ENCODE results near the gene SPOCK1. TPM values are rescaled to one million over a fixed set of nuclear protein-coding genes. Genes with fewer than 3 reads are reported as not detected.

The SPOCK1 gene
- total and polyA plus RNA-seq, 4 donors = 0.07 to 0.18 (median 0.17) TPM; not detected in 1

DNA sequence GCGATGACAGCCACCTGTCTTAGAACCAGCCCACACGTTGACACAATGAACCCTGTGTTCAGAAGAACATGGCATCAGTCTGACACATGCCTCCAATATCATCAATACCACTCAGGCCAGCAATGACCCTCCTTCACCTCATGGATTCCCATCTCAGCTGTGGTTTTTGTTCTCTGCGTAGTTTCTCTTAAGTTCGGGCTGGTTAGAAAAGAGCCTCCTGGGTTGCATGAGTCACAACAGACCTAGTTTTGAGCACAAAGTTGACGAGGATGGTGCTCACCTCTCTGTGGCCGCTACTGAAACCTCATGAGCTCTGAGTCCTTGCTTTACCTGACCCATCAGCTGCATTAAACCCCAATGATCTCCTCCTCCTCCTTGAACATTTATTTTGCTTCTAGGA is 299.9 kb downstream of the SPOCK1 start (continued):
- no peak for TF ChIP-seq REST (IDR thresholded peaks at IDR 0.05)

DNA sequence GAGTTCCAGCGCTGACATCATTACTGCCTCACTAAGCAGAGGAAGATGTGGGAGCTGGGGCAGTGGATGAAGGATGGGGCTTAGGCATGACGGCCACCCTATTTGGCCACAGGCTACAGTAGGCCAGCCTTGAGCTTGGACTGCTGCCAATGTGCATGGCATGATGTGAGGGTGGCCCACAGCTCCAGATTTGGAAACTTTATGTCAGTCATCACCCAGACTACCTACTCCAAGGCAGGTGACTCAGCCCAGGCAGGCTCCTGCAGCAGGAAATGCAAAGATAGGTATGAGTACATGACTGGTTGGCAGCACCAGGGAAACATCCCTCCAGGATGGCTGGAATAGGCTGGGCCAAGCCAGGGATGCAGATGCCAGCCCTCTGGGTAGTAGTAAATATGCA is 303.6 kb downstream of the SPOCK1 start:
- 90% methylated on average over 2 of the region's 2 CpGs for WGBS
- no peak for DNase-seq (ENCODE audit: low spot score)
- H3K9ac ChIP-seq (ENCODE audit: low read depth in 1 of 2, low read length in 2 of 2) = no peak overlapping the region
- no peaks in the 10 kb centered on the region for H3K27me3 ChIP-seq (ENCODE audit: control insufficient read depth in 4 of 4, insufficient read depth in 4 of 4, low read length in 3 of 4)
- H3K27ac ChIP-seq (ENCODE audit: low read depth in 1 of 2, low read length in 2 of 2) = no peak overlapping the region
- H3K9me3 ChIP-seq (ENCODE audit: control insufficient read depth in 4 of 4, low read length in 3 of 4) = no peaks in the 10 kb centered on the region
- H3K4me3 ChIP-seq (ENCODE audit: low read depth in 1 of 3, low read length in 3 of 3) = no peak overlapping the region
- TF ChIP-seq FOXA2 (IDR thresholded peaks at IDR 0.05) = no peak
- no peak for TF ChIP-seq JUND (IDR thresholded peaks at IDR 0.05)
- no peak for TF ChIP-seq HNF4G (IDR thresholded peaks at IDR 0.05)
- TF ChIP-seq GABPA (IDR thresholded peaks at IDR 0.05 in 1 of 2, conservative IDR thresholded peaks at IDR 0.05 in 1 of 2) = no peak
- TF ChIP-seq EGR1 (IDR thresholded peaks at IDR 0.05; ENCODE audit: low read depth in 2 of 2) = no peak
- no peak for TF ChIP-seq REST (IDR thresholded peaks at IDR 0.05)
- TF ChIP-seq RAD21 (IDR thresholded peaks at IDR 0.05) = no peak
- TF ChIP-seq MAX (IDR thresholded peaks at IDR 0.05) = no peak
- no peak for TF ChIP-seq FOXA1 (IDR thresholded peaks at IDR 0.05)
- TF ChIP-seq HNF4A (conservative IDR thresholded peaks at IDR 0.05) = no peak
- TF ChIP-seq, protein P1, sequence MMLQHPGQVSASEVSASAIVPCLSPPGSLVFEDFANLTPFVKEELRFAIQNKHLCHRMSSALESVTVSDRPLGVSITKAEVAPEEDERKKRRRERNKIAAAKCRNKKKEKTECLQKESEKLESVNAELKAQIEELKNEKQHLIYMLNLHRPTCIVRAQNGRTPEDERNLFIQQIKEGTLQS (IDR thresholded peaks at IDR 0.05) = no peak
- no peak for TF ChIP-seq RXRA (IDR thresholded peaks at IDR 0.05)
- TF ChIP-seq YY1 (IDR thresholded peaks at IDR 0.05) = no peak
- TF ChIP-seq, protein P2, sequence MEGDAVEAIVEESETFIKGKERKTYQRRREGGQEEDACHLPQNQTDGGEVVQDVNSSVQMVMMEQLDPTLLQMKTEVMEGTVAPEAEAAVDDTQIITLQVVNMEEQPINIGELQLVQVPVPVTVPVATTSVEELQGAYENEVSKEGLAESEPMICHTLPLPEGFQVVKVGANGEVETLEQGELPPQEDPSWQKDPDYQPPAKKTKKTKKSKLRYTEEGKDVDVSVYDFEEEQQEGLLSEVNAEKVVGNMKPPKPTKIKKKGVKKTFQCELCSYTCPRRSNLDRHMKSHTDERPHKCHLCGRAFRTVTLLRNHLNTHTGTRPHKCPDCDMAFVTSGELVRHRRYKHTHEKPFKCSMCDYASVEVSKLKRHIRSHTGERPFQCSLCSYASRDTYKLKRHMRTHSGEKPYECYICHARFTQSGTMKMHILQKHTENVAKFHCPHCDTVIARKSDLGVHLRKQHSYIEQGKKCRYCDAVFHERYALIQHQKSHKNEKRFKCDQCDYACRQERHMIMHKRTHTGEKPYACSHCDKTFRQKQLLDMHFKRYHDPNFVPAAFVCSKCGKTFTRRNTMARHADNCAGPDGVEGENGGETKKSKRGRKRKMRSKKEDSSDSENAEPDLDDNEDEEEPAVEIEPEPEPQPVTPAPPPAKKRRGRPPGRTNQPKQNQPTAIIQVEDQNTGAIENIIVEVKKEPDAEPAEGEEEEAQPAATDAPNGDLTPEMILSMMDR (IDR thresholded peaks at IDR 0.05; ENCODE audit: low read depth, low read length, missing input control) = no peak
- TF ChIP-seq, protein P3, sequence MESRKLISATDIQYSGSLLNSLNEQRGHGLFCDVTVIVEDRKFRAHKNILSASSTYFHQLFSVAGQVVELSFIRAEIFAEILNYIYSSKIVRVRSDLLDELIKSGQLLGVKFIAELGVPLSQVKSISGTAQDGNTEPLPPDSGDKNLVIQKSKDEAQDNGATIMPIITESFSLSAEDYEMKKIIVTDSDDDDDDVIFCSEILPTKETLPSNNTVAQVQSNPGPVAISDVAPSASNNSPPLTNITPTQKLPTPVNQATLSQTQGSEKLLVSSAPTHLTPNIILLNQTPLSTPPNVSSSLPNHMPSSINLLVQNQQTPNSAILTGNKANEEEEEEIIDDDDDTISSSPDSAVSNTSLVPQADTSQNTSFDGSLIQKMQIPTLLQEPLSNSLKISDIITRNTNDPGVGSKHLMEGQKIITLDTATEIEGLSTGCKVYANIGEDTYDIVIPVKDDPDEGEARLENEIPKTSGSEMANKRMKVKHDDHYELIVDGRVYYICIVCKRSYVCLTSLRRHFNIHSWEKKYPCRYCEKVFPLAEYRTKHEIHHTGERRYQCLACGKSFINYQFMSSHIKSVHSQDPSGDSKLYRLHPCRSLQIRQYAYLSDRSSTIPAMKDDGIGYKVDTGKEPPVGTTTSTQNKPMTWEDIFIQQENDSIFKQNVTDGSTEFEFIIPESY (IDR thresholded peaks at IDR 0.05) = no peak
- no peak for TF ChIP-seq TAF1 (conservative IDR thresholded peaks at IDR 0.05)
- TF ChIP-seq SP1 (IDR thresholded peaks at IDR 0.05) = no peak
- no peak for TF ChIP-seq NR2F2 (IDR thresholded peaks at IDR 0.05)
- H3K4me1 ChIP-seq (ENCODE audit: control insufficient read depth in 4 of 4, insufficient read depth in 4 of 4, low read length in 3 of 4) = no peaks in the 10 kb centered on the region
- H3K36me3 ChIP-seq (ENCODE audit: control insufficient read depth in 4 of 4, insufficient read depth in 3 of 4, low read depth in 1 of 4, low read length in 3 of 4) = no peaks in the 10 kb centered on the region
